ENCODE data around the gene COX8A. TPM values are rescaled to one million over a fixed set of nuclear protein-coding genes. Genes with fewer than 3 reads are reported as not detected.

The COX8A gene, protein sequence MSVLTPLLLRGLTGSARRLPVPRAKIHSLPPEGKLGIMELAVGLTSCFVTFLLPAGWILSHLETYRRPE
- total RNA-seq (2022; extraction: Qiagen RNA extraction; ENCODE audit: low read depth) = 466 to 1,036 TPM (median 955 TPM) in 5 replicates

DNA sequence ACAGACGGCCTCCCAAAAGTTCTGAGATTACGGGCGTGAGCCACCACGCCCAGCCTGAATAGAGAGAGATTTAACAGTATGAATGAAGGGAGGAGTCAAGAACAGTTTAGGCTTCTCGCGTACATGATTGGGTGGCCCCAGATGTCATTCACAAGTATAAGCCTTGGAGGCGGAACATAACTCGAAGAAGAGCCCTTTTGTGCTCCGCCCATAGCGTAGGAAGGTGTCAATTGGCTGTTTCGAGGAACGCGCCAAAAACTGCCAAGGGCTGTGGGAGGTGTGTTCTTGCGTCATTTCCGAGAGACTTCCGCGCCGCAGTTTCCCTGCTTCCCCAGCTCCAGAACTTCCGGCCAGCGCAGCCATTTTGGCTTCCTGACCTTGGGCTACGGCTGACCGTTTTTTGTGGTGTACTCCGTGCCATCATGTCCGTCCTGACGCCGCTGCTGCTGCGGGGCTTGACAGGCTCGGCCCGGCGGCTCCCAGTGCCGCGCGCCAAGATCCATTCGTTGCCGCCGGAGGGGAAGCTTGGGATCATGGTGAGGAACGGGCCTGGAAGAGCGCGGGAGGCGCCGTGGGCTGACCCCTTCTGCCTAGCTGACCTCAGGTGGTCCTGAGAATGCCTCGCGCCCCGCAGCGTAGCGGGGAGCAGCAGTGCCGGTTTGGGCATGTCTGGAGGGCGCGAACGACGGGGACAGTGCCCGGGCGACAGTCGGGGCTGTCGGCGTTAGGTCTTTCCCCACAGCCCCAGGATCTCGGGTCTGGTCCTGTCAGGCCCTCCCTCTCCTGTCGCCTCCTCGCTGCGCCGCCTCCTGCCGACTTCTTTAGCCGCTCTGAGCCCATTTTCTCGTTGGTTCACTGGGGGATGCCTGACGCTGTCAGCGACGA, at the start of gene COX8A:
TSS of gene COX8A (plus strand) at position 362 of the 885 bp plus-strand sequence. CDS start at position 423, 61 bp downstream.

GRCh38 chr11:63938479-63939396, 35.7 kb upstream of the COX8A start, which contains the start of gene NAA40:
NAA40 (plus strand) TSS chr11:63939002; CDS start chr11:63939097, 95 bp downstream.

DNA sequence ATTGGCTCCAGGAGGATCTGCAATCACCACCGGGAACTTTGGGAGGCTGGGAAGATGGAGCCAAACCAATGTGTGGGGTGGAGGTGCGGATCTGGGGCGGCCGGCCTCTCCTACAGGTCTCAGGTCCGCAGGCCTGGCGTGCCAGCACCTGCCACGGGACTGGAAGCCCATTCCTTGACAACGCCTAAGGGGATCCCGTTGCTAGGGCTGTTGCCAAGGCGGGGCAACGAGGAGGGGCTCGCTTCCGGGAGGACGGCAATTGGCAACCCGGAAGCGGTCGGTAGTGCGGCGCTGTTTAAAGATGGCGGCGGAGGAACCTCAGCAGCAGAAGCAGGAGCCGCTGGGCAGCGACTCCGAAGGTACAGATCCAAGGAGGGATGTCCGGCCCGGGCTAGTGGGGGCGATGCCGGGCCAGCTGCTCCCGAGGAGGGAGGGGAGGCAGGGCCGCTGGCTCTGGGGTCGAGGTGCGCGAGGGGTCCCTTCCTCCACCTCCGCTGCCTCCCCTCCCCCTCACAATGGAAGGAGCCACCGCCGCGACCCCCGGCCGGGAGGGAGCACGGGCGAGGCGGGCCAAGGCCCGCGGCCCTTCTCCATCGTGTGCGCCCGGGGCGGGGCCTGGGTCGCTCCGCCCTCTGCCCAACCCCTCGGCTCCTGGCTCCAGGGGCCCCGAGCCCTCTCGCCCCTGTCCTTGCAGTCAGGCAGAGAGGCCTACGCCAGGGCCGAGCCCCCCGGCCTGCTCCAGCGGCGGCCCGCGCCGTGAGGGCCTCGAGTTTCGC, 11.9 kb downstream of the COX8A start, which contains the start of gene OTUB1:
TSS of gene OTUB1 (plus strand) at position 283 of the 776 bp plus-strand sequence. CDS start at position 302, 19 bp downstream.

Other genes with a start within 250 kb of the COX8A start
- gene ZFTA, start 205.8 kb upstream of the COX8A start, total RNA-seq (2022; extraction: Qiagen RNA extraction; ENCODE audit: low read depth) = 4.4 to 8.5 TPM (median 6.8 TPM) in 5 replicates
- 32.2 to 59.0 TPM (median 48.7 TPM) in 5 replicates for gene SPINDOC, start 161.2 kb upstream of the COX8A start, total RNA-seq (2022; extraction: Qiagen RNA extraction; ENCODE audit: low read depth)
- 21.4 to 27.9 TPM (median 26.3 TPM) in 5 replicates for gene MARK2, start 135.5 kb upstream of the COX8A start, total RNA-seq (2022; extraction: Qiagen RNA extraction; ENCODE audit: low read depth)
- gene RCOR2, start 57.5 kb upstream of the COX8A start, total RNA-seq (2022; extraction: Qiagen RNA extraction; ENCODE audit: low read depth) = 0.64 to 1.0 TPM (median 0.95 TPM) in 5 replicates
- gene NAA40, start 35.6 kb upstream of the COX8A start, total RNA-seq (2022; extraction: Qiagen RNA extraction; ENCODE audit: low read depth) = 11.9 to 17.9 TPM (median 15.4 TPM) in 5 replicates
- gene OTUB1, start 11.8 kb downstream of the COX8A start, total RNA-seq (2022; extraction: Qiagen RNA extraction; ENCODE audit: low read depth) = 88.2 to 125 TPM (median 122 TPM) in 5 replicates
- 0.06 TPM in 1 of 5 replicates, not detected in the others for gene FLRT1, start 61.3 kb downstream of the COX8A start, total RNA-seq (2022; extraction: Qiagen RNA extraction; ENCODE audit: low read depth)
- gene MACROD1, start 191.5 kb downstream of the COX8A start, total RNA-seq (2022; extraction: Qiagen RNA extraction; ENCODE audit: low read depth) = 9.5 to 14.4 TPM (median 13.0 TPM) in 5 replicates
- gene STIP1, start 211.6 kb downstream of the COX8A start, total RNA-seq (2022; extraction: Qiagen RNA extraction; ENCODE audit: low read depth) = 249 to 284 TPM (median 272 TPM) in 5 replicates
- 0.53 to 2.7 TPM (median 1.2 TPM) in 5 replicates for gene FERMT3, start 232.1 kb downstream of the COX8A start, total RNA-seq (2022; extraction: Qiagen RNA extraction; ENCODE audit: low read depth)

Data from A549 treated with ZK216348 at 1 μM for 4 hours (cell line).